NCI-H2107 (cell line): ENCODE data around the gene HLA-F.

ENCODE experiments used
- DNase-seq: peaks from one replicate; lab custom pipeline; 2025; lab: John Stamatoyannopoulos, UW

Gene HLA-F

GRCh38 chr6:29763491-29764289 lies 40.5 kb downstream of the HLA-F start:
- DNase-seq, result no peak

- DNase-seq, result no peak
Measured at GRCh38 chr6:29764422-29765196, 41.4 kb downstream of the HLA-F start.

- no peak for DNase-seq
Measured at GRCh38 chr6:29769336-29769735, 46.1 kb downstream of the HLA-F start.

GRCh38 chr6:29770306-29770705 lies 47.1 kb downstream of the HLA-F start:
- no peak for DNase-seq

GRCh38 chr6:29776684-29777083 lies 53.5 kb downstream of the HLA-F start:
- DNase-seq, result no peak
